ENCODE data around the gene PHACTR4. TPM values are rescaled to one million over a fixed set of nuclear protein-coding genes. Genes with fewer than 3 reads are reported as not detected.
"Not testable (repeated sequence)": the region's sequence is repeated elsewhere in the genome, so short reads cannot be mapped to it uniquely, and the experiment has no call there.

The PHACTR4 gene
- total and polyA plus RNA-seq, 11 donors, result 13.6 to 30.5 (median 19.0) TPM

DNA sequence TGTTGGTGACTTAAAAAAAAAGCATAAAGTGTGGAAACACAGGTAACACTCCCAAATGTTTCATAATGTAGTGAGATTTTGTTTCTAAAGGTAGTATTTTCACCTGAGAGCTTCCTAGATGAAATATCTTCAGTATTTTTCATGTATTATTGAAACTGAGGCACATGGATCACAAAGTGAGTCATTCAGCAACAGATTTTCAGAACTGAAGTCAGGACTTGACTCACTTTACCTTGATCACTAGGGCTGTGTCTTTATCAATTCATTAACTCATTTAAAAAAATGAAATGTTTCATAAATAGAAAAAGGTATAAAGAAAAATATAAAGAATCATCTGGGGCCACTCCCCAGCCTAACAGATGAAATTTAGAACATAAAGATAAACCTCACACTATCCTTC lies 69.8 kb downstream of the PHACTR4 start:
- DNase-seq (no peak), ATAC-seq (no peak)
- H3K36me3 ChIP-seq, result no peaks in the 10 kb centered on the region
- H3K27me3 ChIP-seq, result no peaks in the 10 kb centered on the region
- TF ChIP-seq, protein P1, sequence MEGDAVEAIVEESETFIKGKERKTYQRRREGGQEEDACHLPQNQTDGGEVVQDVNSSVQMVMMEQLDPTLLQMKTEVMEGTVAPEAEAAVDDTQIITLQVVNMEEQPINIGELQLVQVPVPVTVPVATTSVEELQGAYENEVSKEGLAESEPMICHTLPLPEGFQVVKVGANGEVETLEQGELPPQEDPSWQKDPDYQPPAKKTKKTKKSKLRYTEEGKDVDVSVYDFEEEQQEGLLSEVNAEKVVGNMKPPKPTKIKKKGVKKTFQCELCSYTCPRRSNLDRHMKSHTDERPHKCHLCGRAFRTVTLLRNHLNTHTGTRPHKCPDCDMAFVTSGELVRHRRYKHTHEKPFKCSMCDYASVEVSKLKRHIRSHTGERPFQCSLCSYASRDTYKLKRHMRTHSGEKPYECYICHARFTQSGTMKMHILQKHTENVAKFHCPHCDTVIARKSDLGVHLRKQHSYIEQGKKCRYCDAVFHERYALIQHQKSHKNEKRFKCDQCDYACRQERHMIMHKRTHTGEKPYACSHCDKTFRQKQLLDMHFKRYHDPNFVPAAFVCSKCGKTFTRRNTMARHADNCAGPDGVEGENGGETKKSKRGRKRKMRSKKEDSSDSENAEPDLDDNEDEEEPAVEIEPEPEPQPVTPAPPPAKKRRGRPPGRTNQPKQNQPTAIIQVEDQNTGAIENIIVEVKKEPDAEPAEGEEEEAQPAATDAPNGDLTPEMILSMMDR (IDR thresholded peaks at IDR 0.05), result no peak
- TF ChIP-seq POLR2A (IDR thresholded peaks at IDR 0.05), result no peak
- H3K9me3 ChIP-seq, result no peaks in the 10 kb centered on the region
- intact Hi-C loops (cut with DNase I), result loop anchor here in 1 of 10 donors (10.0 kb wide), 1 partner anchor 65 kb away; the partner anchor contains the start of gene RCC1
- peak overlapping the region in 2 of 12 donors; percentile 66 to 70 for H3K27ac ChIP-seq
- H3K4me1 ChIP-seq, result peaks cover 0 to 34% (median 12%) of the 10 kb centered on the region in 12 donors
- peak overlapping the region in 8 of 12 donors; percentile 39 to 56 (median 47) for H3K4me3 ChIP-seq

DNA sequence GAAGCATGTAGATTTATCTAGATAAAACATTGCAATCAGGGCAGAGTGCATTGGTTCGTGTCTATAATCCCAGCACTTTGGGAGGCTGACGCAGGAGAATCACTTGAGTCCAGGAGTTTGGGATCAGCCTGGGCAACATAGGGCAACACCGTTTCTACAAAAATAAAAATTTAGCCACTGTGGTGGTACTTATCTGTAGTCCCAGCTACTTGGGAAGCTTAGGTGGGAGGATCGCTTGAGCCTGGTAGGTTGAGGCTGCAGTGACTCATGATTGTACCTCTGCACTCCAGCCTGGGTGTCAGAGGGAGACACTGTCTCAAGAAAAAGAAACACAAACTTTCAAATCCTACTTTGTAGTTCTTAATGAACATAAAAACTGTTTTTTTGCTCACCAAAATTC lies 72.1 kb downstream of the PHACTR4 start:
- intact Hi-C loops (cut with DNase I), result no loop called here
- WGBS, 4 donors, result 94 to 96% (median 96%) methylated on average over 4 of the region's 4 CpGs
- Histone ChIP-seq H3K9me3 (no peaks in the 10 kb centered on the region), H3K36me3 (no peaks in the 10 kb centered on the region), H3K4me1 (peaks cover 0 to 29% (median 11%) of the 10 kb centered on the region in 12 donors), H3K4me3 (no peak overlapping the region), H3K27ac (no peak overlapping the region), H3K27me3 (no peaks in the 10 kb centered on the region)
- ATAC-seq (no peak), DNase-seq (no peak)
- no peak for TF ChIP-seq POLR2A (IDR thresholded peaks at IDR 0.05)
- TF ChIP-seq, protein P1 (IDR thresholded peaks at IDR 0.05), result no peak

DNA sequence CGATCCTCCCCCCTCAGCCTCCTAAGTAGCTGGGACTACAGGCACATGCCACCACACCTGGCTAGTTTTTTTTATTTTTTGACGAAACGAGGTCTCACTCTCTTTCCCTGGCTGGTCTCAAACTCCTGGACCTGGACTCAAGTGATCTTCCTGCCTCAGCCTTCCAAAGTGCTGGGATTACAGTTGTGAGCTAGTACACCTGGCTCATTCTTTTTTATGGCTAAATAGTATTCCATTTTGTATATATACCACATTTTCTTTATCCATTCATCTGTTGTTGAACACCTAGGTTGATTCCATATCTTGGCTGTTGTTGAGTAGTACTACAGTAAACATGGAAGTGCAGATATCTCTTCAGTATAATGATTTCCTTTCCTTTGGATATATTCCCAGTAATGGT lies 74.0 kb downstream of the PHACTR4 start:
- no peak for ATAC-seq
- 80 to 99% (median 94%) methylated on average over 3 of the region's 3 CpGs for WGBS, 4 donors
- Histone ChIP-seq H3K27ac (no peak overlapping the region), H3K36me3 (no peaks in the 10 kb centered on the region), H3K4me1 (peaks cover 0 to 24% (median 1%) of the 10 kb centered on the region in 12 donors), H3K27me3 (no peaks in the 10 kb centered on the region), H3K9me3 (no peaks in the 10 kb centered on the region), H3K4me3 (no peak overlapping the region)
- no peak for TF ChIP-seq POLR2A (IDR thresholded peaks at IDR 0.05)
- TF ChIP-seq, protein P1 (IDR thresholded peaks at IDR 0.05), result no peak
- no peak for DNase-seq
- intact Hi-C loops (cut with DNase I), result no loop called here

DNA sequence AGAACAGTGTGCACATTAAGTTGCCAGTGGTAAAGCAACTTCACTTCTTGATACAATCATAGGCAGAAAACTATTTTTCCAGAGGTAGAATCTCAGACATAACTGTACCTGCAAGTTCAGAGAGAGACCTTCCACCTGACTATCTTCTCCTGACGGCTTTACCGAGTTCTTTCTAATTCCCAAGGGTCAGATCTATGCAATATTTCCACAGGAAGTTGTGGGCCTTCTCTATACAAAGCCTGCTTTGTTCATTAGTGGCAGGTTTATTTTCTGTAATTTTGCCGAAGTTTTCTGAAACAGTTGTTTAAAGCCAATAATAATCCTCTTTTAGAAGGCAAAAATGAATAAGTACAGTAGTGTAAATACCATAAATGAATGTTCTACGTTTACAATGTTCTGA lies 78.1 kb downstream of the PHACTR4 start:
- WGBS, 4 donors, result 35 to 50% (median 44%) methylated on average over 4 of the region's 4 CpGs
- Histone ChIP-seq H3K4me1 (peaks cover 0 to 20% (median 6%) of the 10 kb centered on the region in 12 donors), H3K36me3 (no peaks in the 10 kb centered on the region), H3K27me3 (no peaks in the 10 kb centered on the region), H3K27ac (peak overlapping the region in 4 of 12 donors; percentile 30 to 54 (median 46)), H3K4me3 (no peak overlapping the region), H3K9me3 (no peaks in the 10 kb centered on the region)
- ATAC-seq, result no peak
- intact Hi-C loops (cut with DNase I), result no loop called here
- no peak for DNase-seq
- TF ChIP-seq POLR2A (IDR thresholded peaks at IDR 0.05), result no peak
- TF ChIP-seq, protein P1 (IDR thresholded peaks at IDR 0.05), result no peak

DNA sequence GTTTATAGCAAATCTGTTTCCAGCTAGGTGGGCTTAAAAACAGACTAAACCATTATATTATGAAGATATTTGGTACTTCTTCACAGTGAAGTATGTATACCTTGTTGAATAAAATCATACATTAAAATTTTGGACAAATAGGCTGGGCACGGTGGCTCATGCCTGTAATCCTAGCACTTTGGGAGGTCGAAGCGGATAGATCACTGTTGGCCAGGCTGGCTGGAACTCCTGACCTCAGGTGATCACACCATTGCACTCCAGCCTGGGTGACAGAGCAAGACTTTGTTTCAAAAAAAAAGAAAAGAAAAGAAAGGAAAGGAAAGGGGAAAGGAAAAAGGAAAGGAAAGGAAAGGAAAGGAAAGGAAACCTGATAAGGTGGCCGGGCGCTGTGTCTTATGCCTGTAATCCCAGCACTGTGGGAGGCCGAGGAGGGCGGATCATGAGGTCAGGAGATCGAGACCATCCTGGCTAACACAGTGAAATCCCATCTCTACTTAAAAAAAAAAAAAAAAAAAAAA lies 78.6 kb downstream of the PHACTR4 start:
- DNase-seq; ATAC-seq; H3K4me3 ChIP-seq; intact Hi-C loops (cut with DNase I); H3K9me3 ChIP-seq; H3K27me3 ChIP-seq; H3K36me3 ChIP-seq: not testable (repeated sequence)
- WGBS, 4 donors, result 78 to 88% (median 80%) methylated on average over 8 of the region's 8 CpGs
- peak overlapping the region in 4 of 12 donors; percentile 30 to 54 (median 46) for H3K27ac ChIP-seq
- peaks cover 0 to 20% (median 6%) of the 10 kb centered on the region in 12 donors for H3K4me1 ChIP-seq
